DND-41 (cell line): ENCODE measurements around the gene FUT7.

Experiments used
- EZH2 ChIP-seq: IDR thresholded peaks from 3 replicates; pipeline ENCODE4 v1.6.1; 2012; ENCODE audit warnings: borderline replicate concordance, low read depth, mild to moderate bottlenecking, moderate library complexity, low read length, inconsistent platforms; ENCODE audit not compliant: severe bottlenecking
- TF ChIP-seq, protein P1 (sequence below): IDR thresholded peaks from 2 replicates; pipeline ENCODE4 v1.5.1; 2012; ENCODE audit warnings: borderline replicate concordance, low read length, moderate library complexity, mild to moderate bottlenecking; ENCODE audit not compliant: poor library complexity, severe bottlenecking; ENCODE audit errors: extremely low read depth

DNA sequence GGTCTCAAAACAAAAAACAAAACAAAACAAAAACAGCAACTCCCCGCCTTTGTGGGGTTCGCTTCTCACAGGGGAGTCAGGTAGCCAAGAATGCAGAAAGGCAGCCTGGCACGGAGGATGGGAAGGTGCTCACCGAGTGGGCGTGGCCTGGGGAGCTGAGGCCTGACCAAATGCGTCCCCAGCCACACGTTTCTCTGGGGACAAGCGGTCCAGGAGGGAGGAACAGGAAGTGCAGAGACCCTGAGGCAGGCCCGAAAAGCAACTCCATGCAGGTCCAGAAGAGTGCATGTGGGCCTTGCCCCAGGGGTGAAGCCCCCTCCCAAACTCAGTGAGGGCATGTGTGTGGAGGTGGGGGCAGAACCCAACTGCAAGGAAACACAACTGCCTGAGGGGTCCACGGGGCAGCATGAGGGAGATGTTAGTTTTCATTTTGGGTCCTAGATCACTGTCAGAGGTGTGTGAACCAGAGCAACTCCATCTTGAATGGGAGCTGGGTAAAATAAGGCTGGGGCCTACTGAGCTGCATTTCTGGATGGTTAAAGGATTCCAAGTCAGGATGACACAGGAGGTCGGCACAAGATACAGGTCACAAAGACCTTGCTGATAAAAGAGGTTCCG lies 42.9 kb upstream of the FUT7 start:
- TF ChIP-seq, protein P1, sequence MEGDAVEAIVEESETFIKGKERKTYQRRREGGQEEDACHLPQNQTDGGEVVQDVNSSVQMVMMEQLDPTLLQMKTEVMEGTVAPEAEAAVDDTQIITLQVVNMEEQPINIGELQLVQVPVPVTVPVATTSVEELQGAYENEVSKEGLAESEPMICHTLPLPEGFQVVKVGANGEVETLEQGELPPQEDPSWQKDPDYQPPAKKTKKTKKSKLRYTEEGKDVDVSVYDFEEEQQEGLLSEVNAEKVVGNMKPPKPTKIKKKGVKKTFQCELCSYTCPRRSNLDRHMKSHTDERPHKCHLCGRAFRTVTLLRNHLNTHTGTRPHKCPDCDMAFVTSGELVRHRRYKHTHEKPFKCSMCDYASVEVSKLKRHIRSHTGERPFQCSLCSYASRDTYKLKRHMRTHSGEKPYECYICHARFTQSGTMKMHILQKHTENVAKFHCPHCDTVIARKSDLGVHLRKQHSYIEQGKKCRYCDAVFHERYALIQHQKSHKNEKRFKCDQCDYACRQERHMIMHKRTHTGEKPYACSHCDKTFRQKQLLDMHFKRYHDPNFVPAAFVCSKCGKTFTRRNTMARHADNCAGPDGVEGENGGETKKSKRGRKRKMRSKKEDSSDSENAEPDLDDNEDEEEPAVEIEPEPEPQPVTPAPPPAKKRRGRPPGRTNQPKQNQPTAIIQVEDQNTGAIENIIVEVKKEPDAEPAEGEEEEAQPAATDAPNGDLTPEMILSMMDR = no peak
- no peak for TF ChIP-seq EZH2
